Psoas muscle (tissue), 8 donors: ENCODE results near the gene TMPRSS11B. TPM values are rescaled to one million over a fixed set of nuclear protein-coding genes. Genes with fewer than 3 reads are reported as not detected.

Source experiments
- ATAC-seq, 4 donors: fragments of 200-7000 bp; cut with Tn5 transposase; one replicate each; pipeline ENCODE4 v1.9.1; 2020; ENCODE audit warnings: moderate library complexity in 3 of 4, mild to moderate bottlenecking in 2 of 4
- DNase-seq, 2 donors: peaks; one replicate each; pipeline ENCODE4 v3.0.0-alpha.2; 2020
- H3K27ac ChIP-seq: fragments of 200-600 bp; one replicate; pipeline ENCODE4 v1.8.0; 2022
- H3K27me3 ChIP-seq, 3 donors: fragments of 200-600 bp in 1 of 3; one replicate each; pipeline versions ENCODE4 v1.6.1 to v1.8.0; 2013 to 2022; ENCODE audit warnings: low read length in 2 of 3, mild to moderate bottlenecking in 2 of 3, moderate library complexity in 1 of 3; ENCODE audit not compliant: insufficient read depth in 3 of 3
- H3K36me3 ChIP-seq, 2 donors: fragments of 200-600 bp in 1 of 2; one replicate each; pipeline versions ENCODE4 v1.6.1 to v1.8.0; 2013 to 2022; ENCODE audit warnings: low read depth in 1 of 2, mild to moderate bottlenecking in 1 of 2, moderate library complexity in 1 of 2; ENCODE audit not compliant: insufficient read depth in 1 of 2
- H3K4me1 ChIP-seq: fragments of 200-600 bp; one replicate; pipeline ENCODE4 v1.8.0; 2022
- H3K4me3 ChIP-seq: fragments of 200-600 bp; one replicate; pipeline ENCODE4 v1.8.0; 2022; ENCODE audit warnings: mild to moderate bottlenecking
- H3K9me3 ChIP-seq: fragments of 200-600 bp; one replicate; pipeline ENCODE4 v1.8.0; 2022
- CTCF ChIP-seq: fragments of 200-600 bp; IDR thresholded peaks from one replicate; pipeline ENCODE4 v1.8.0; 2022; ENCODE audit warnings: antibody characterized with exemption
- WGBS, 3 donors: extraction: QIAGEN DNeasy Blood & Tissue Kit; methylation state at CpG; one replicate each; pipeline versions ENCODE4 v1.1.6 to v1.1.7; 2013; 5-methylcytosine and 5-hydroxymethylcytosine counted together
- intact Hi-C, 2 donors: fragments of 100-400 bp; cut with DNase I; formaldehyde crosslinking; loops; one replicate each; pipeline versions ENCODE4 v1.11.0 to v1.14.2; 2022
- polyA plus RNA-seq, 3 donors: library from polyadenylated mRNA; stranded (reverse); fragments of 200-250 nt; gene quantifications; one replicate each; pipeline ENCODE4 v1.2.3, GENCODE V29; 2013
- total RNA-seq, 4 donors: library from RNA; stranded (reverse); fragmentation: NEBNext Ultra II Directional in 2 of 4; extraction: Animal tissue kit (Norgen Biotek cat#: 25700) in 2 of 4; gene quantifications; one replicate each; pipeline versions ENCODE4 v1.2.1 to v1.2.4, GENCODE V29; 2021 to 2023
- donor health status: healthy with polysubstance abuse.
- donor health status: DM: no; HTN: no; CAD: no; lungs with moderate emphysema.
- donor health status: Bipolar disorder and iron deficiency.
- donor health status: healthy.
- donor health status: DM: yes; HTN: yes; CAD: no.
- donor health status: DM: no; HTN: no; CAD: no.
- donor health status: DM: no; HTN: no; CAD: no.
- donor health status: DM: yes; HTN: yes; CAD: no.

The TMPRSS11B gene
- total and polyA plus RNA-seq, 7 donors, result 0.03 TPM; not detected in 5

GRCh38 chr4:68250151-68250930, 4.8 kb upstream of the TMPRSS11B start:
- intact Hi-C loops, result no loop called here
- no peak for DNase-seq
- ATAC-seq, result no peak
- TF ChIP-seq CTCF, result no peak
- no peaks in the 10 kb centered on the region for H3K27me3 ChIP-seq
- H3K4me3 ChIP-seq, result no peak overlapping the region
- H3K4me1 ChIP-seq, result no peaks in the 10 kb centered on the region
- 75 to 82% (median 80%) methylated on average over 4 of the region's 4 CpGs for WGBS, 3 donors
- no peak overlapping the region for H3K27ac ChIP-seq
- H3K36me3 ChIP-seq, result no peaks in the 10 kb centered on the region
- no peaks in the 10 kb centered on the region for H3K9me3 ChIP-seq

GRCh38 chr4:68249434-68249833, 3.9 kb upstream of the TMPRSS11B start:
- intact Hi-C loops, result no loop called here
- H3K4me3 ChIP-seq, result no peak overlapping the region
- no peaks in the 10 kb centered on the region for H3K36me3 ChIP-seq
- no peaks in the 10 kb centered on the region for H3K9me3 ChIP-seq
- TF ChIP-seq CTCF, result no peak
- H3K4me1 ChIP-seq, result no peaks in the 10 kb centered on the region
- DNase-seq (no peak), ATAC-seq (no peak)
- no peak overlapping the region for H3K27ac ChIP-seq
- H3K27me3 ChIP-seq, result no peaks in the 10 kb centered on the region

- no peak for TF ChIP-seq CTCF
- no peaks in the 10 kb centered on the region for H3K4me1 ChIP-seq
- no peaks in the 10 kb centered on the region for H3K9me3 ChIP-seq
- DNase-seq (no peak), ATAC-seq (no peak)
- intact Hi-C loops, result no loop called here
- H3K27ac ChIP-seq, result no peak overlapping the region
- H3K36me3 ChIP-seq, result no peaks in the 10 kb centered on the region
- H3K27me3 ChIP-seq, result no peaks in the 10 kb centered on the region
- no peak overlapping the region for H3K4me3 ChIP-seq
These were observed 4.9 kb downstream of the TMPRSS11B start for GRCh38 chr4:68240620-68241019.

GRCh38 chr4:68228568-68228967, 16.9 kb downstream of the TMPRSS11B start:
- ATAC-seq (no peak), DNase-seq (no peak)
- TF ChIP-seq CTCF, result no peak
- intact Hi-C loops, result no loop called here
- no peaks in the 10 kb centered on the region for H3K4me1 ChIP-seq
- no peak overlapping the region for H3K27ac ChIP-seq
- H3K27me3 ChIP-seq, result no peaks in the 10 kb centered on the region
- no peak overlapping the region for H3K4me3 ChIP-seq
- no peaks in the 10 kb centered on the region for H3K9me3 ChIP-seq
- H3K36me3 ChIP-seq, result no peaks in the 10 kb centered on the region
- 14 to 49% (median 37%) methylated on average over 1 of the region's 1 CpG for WGBS, 3 donors

GRCh38 chr4:68218044-68218443, 27.4 kb downstream of the TMPRSS11B start:
- no peaks in the 10 kb centered on the region for H3K4me1 ChIP-seq
- DNase-seq, result no peak
- intact Hi-C loops, result no loop called here
- H3K9me3 ChIP-seq, result no peaks in the 10 kb centered on the region
- H3K27ac ChIP-seq, result no peak overlapping the region
- no peaks in the 10 kb centered on the region for H3K36me3 ChIP-seq
- H3K4me3 ChIP-seq, result no peak overlapping the region
- no peaks in the 10 kb centered on the region for H3K27me3 ChIP-seq
- no peak for ATAC-seq
- 18 to 30% (median 24%) methylated on average over 1 of the region's 1 CpG for WGBS, 3 donors
- no peak for TF ChIP-seq CTCF
